OCI-LY3 (cell line): ENCODE results near the gene AMDHD2.

Experiments used
- H2AFZ ChIP-seq: fragments of 200-600, 300-600 bp; shearing (Covaris generic); 2 replicates; pipeline ENCODE4 v1.6.0; 2014; ENCODE audit warnings: antibody characterized with exemption, low read depth, low read length
- H3K27ac ChIP-seq: fragments of 200-600, 300-600 bp; sonication (generic); 2 replicates; pipeline ENCODE4 v1.5.1; 2014; ENCODE audit warnings: mild to moderate bottlenecking, low read length, moderate library complexity, mixed read lengths
- H3K27me3 ChIP-seq: fragments of 200-600, 300-600 bp; sonication (generic); 2 replicates; pipeline ENCODE4 v1.6.1; 2014; ENCODE audit warnings: low read depth, low read length, mixed read lengths
- H3K36me3 ChIP-seq: fragments of 200-600, 300-600 bp; sonication (generic); replicated peaks from 2 replicates; pipeline ENCODE3; 2014; ENCODE audit warnings: low read depth, low read length, mixed read lengths
- H3K4me1 ChIP-seq: fragments of 300-600, 200-600 bp; sonication (generic); 2 replicates; pipeline ENCODE4 v1.6.1; 2014; ENCODE audit warnings: low read length, mixed read lengths
- H3K4me2 ChIP-seq: fragments of 200-600, 300-600 bp; sonication (generic); 2 replicates; pipeline ENCODE4 v1.6.1; 2014; ENCODE audit warnings: low read length, mixed read lengths
- H3K4me3 ChIP-seq: fragments of 300-600, 200-600 bp; sonication (generic); 2 replicates; pipeline ENCODE4 v1.5.1; 2014; ENCODE audit warnings: antibody characterized with exemption, mild to moderate bottlenecking, low read length, moderate library complexity
- H3K79me2 ChIP-seq: fragments of 300-600, 200-600 bp; shearing (Covaris generic); 2 replicates; pipeline ENCODE4 v1.6.1; 2014; ENCODE audit warnings: mild to moderate bottlenecking, low read length, mixed read lengths
- H3K9ac ChIP-seq: fragments of 300-600, 200-600 bp; shearing (Covaris generic); 2 replicates; pipeline ENCODE4 v1.6.0; 2014; ENCODE audit warnings: mild to moderate bottlenecking, low read length, moderate library complexity
- H3K9me3 ChIP-seq: fragments of 200-600, 300-600 bp; shearing (Covaris generic); 2 replicates; pipeline ENCODE4 v1.6.1; 2014; ENCODE audit warnings: low read length, mixed read lengths; ENCODE audit not compliant: insufficient read depth
- H4K20me1 ChIP-seq: fragments of 200-600, 300-600 bp; sonication (generic); 2 replicates; pipeline ENCODE4 v1.6.1; 2016; ENCODE audit warnings: low read length, mixed read lengths; ENCODE audit not compliant: insufficient read depth
- EZH2phosphoT487 ChIP-seq: fragments of 200-600 bp; shearing (Covaris generic); IDR thresholded peaks from 2 replicates; pipeline ENCODE4 v1.6.1; 2018; ENCODE audit warnings: antibody characterized with exemption, mixed run types, low read depth
- TF ChIP-seq, protein P1 (sequence below): fragments of 200-600, 300-600 bp; sonication (generic); IDR thresholded peaks from 2 replicates; pipeline ENCODE4 v1.5.1; 2014; ENCODE audit warnings: antibody characterized with exemption, low read length, low read depth

Gene AMDHD2

DNA sequence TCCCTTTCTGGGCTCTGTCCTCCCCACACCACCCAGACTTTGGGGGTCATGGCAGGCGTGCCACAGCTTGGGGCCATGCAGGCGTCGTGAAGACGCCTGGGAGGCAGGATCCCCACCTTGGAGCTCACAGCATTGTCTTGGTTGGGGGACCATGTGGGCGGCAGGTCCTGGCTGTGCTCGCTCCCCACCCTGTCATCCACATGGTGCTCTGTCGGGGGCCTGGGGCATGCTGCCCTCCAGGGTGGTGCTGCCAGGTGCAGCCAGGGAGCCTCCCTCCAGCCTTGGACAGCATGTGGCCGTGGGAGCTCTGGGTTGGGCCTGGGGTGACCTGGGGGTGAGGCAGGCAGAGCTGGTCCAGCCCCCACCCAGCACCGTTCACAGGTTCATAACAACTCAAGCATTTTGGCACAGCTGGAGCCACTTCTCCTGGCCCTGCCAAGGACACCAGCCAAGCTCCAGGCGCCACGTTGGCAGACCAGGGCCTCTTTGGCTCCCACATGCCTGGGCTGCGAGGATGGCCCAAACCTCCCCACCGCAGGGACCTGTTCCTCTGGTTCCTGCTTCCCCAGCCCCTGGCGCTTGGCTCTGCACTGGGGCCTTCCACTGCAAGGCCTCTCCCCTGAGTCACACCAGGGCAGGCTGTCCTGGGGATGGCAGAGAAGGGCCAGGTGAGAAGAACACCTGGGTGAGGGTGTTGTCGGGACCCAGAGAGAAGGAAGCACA, 21.5 kb upstream of the AMDHD2 start:
- Histone ChIP-seq H2AFZ (no peak overlapping the region), H3K4me3 (no peak overlapping the region), H3K27ac (no peak overlapping the region)

DNA sequence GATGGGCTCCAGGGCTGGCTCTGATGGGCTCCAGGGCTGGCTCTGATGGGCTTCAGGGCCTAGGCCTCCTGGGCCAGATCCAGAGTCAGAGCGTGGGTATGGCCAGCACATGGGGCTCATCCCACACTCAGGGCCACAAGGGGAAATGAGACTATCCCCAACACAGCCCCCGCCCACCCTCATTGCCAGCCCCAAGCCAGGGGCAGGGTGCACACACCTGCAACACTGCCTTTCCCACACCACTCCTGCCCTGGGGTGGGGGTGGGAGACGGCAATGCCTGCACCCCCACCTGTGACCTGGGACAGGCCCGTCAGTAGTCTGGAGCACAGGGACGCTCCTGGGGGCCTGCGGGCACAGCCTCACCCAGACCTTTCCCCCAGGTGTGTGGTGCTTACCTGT, 20.7 kb upstream of the AMDHD2 start:
- Histone ChIP-seq H3K27me3 (no peaks in the 10 kb centered on the region), H3K9me3 (no peaks in the 10 kb centered on the region), H3K27ac (no peak overlapping the region), H3K4me1 (peaks cover 9% of the 10 kb centered on the region), H4K20me1 (no peaks in the 10 kb centered on the region), H3K4me2 (no peak overlapping the region), H3K79me2 (no peaks in the 10 kb centered on the region), H2AFZ (no peak overlapping the region), H3K36me3 (no peaks in the 10 kb centered on the region), H3K9ac (no peak overlapping the region), H3K4me3 (no peak overlapping the region)
- TF ChIP-seq EZH2phosphoT487, result no peak
- TF ChIP-seq, protein P1, sequence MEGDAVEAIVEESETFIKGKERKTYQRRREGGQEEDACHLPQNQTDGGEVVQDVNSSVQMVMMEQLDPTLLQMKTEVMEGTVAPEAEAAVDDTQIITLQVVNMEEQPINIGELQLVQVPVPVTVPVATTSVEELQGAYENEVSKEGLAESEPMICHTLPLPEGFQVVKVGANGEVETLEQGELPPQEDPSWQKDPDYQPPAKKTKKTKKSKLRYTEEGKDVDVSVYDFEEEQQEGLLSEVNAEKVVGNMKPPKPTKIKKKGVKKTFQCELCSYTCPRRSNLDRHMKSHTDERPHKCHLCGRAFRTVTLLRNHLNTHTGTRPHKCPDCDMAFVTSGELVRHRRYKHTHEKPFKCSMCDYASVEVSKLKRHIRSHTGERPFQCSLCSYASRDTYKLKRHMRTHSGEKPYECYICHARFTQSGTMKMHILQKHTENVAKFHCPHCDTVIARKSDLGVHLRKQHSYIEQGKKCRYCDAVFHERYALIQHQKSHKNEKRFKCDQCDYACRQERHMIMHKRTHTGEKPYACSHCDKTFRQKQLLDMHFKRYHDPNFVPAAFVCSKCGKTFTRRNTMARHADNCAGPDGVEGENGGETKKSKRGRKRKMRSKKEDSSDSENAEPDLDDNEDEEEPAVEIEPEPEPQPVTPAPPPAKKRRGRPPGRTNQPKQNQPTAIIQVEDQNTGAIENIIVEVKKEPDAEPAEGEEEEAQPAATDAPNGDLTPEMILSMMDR, result no peak

More for the DNA sequence above, 21.5 kb upstream of the AMDHD2 start:
- Histone ChIP-seq H3K9me3 (no peaks in the 10 kb centered on the region), H3K9ac (no peak overlapping the region), H3K79me2 (no peaks in the 10 kb centered on the region), H3K36me3 (no peaks in the 10 kb centered on the region), H3K4me1 (peaks cover 9% of the 10 kb centered on the region), H3K4me2 (no peak overlapping the region), H3K27me3 (no peaks in the 10 kb centered on the region), H4K20me1 (no peaks in the 10 kb centered on the region)
- no peak for TF ChIP-seq EZH2phosphoT487
- TF ChIP-seq, protein P1, result no peak

DNA sequence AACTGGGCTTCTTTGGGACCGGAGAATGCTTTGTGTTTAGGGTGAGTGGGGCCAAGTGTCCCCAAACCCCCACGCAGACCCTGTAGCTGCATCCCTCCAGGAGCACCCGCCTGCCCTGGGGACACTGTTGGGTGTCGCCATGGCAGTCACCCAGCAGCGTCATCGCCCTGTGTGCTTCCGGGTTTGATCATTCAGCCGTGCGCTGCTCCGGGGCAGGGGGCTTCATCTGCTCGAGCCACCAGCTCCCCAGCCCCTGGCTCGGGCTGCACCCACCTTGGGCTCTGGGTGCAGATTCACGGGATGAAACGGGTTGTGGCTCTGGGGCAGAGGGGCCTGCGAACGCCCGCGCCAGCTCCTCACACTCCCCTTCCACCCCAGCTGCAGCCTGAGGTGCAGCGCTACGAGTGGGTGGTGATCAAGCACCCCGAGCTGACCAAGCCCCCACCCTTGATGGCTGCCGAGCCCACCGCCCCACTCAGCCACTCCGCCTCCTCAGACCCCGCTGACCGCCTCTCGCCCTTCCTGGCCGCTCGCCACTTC, 20.2 kb upstream of the AMDHD2 start:
- Histone ChIP-seq H3K9ac (no peak overlapping the region), H3K4me2 (no peak overlapping the region), H3K27ac (no peak overlapping the region), H3K9me3 (no peaks in the 10 kb centered on the region), H3K4me3 (no peak overlapping the region), H4K20me1 (no peaks in the 10 kb centered on the region), H3K4me1 (peaks cover 9% of the 10 kb centered on the region), H3K36me3 (no peaks in the 10 kb centered on the region), H2AFZ (no peak overlapping the region), H3K27me3 (no peaks in the 10 kb centered on the region), H3K79me2 (no peaks in the 10 kb centered on the region)
- no peak for TF ChIP-seq EZH2phosphoT487
- TF ChIP-seq, protein P1, result no peak

DNA sequence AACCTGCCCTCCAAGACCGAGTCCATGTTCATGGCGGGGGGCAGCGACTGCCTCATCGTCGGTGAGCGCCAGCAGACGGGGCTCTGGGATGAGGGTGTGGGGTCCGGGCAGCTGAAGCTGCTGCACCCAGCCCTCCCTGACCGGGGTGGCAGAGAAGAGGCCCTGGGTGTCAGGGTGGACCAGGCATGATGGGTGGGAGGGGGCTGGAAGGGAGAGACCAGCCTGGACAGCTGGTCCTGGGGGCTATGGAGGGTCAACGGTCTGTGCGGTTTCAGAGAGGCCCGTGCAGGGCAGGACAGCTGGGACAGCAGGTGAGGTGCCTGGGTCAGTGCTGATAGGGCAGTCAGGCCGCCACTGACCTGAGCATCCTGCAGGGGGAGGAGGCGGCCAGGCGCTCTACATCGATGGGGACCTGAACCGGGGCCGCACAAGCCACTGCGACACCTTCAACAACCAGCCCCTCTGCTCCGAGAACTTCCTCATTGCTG, 19.7 kb upstream of the AMDHD2 start:
- no peaks in the 10 kb centered on the region for H3K9me3 ChIP-seq
- H4K20me1 ChIP-seq, result no peaks in the 10 kb centered on the region
- no peak overlapping the region for H3K4me2 ChIP-seq
- H3K27me3 ChIP-seq, result no peaks in the 10 kb centered on the region
- no peak overlapping the region for H3K4me3 ChIP-seq
- no peak overlapping the region for H2AFZ ChIP-seq
- H3K79me2 ChIP-seq, result no peaks in the 10 kb centered on the region
- TF ChIP-seq EZH2phosphoT487, result no peak
- TF ChIP-seq, protein P1, result no peak
- H3K9ac ChIP-seq, result no peak overlapping the region
- no peak overlapping the region for H3K27ac ChIP-seq
- H3K36me3 ChIP-seq, result no peaks in the 10 kb centered on the region
- peaks cover 9% of the 10 kb centered on the region for H3K4me1 ChIP-seq
